MCF 10A (cell line): Measurements from ENCODE around the gene TRPV5. TPM values are rescaled to one million over a fixed set of nuclear protein-coding genes. Genes with fewer than 3 reads are reported as not detected.

Source experiments
- BruUV-seq: library from RNA; stranded (reverse); fragments of 400-500 nt; replicated peaks from 2 replicates; lab custom pipeline; 2021; lab: Mats Ljungman, UMichigan
- CTCF ChIA-PET: fragments of 300-600 bp; sonication (Branson Sonifier 250); formaldehyde crosslinking; extraction: SDS; loops from one replicate; lab custom pipeline; 2021; ENCODE audit warnings: antibody characterized with exemption, inconsistent platforms; lab: Yijun Ruan, JAX
- POLR2A ChIA-PET: fragments of 300-600, 350-650 bp; sonication (Branson Sonifier 250); formaldehyde crosslinking; extraction: SDS; loops from one replicate; lab custom pipeline; 2020; ENCODE audit warnings: antibody characterized with exemption, inconsistent platforms; lab: Yijun Ruan, JAX
- DNase-seq: peaks from one replicate; pipeline ENCODE4 v3.0.0-alpha.2; 2018; ENCODE audit not compliant: unreplicated experiment
- H3K27ac Mint-ChIP-seq: one replicate; pipeline ENCODE4 v1.8.0; 2022; ENCODE audit warnings: mild to moderate bottlenecking, low read depth, mixed read lengths; ENCODE audit not compliant: unreplicated experiment
- H3K27me3 Mint-ChIP-seq: one replicate; pipeline ENCODE4 v1.8.0; 2022; ENCODE audit warnings: mixed read lengths; ENCODE audit not compliant: insufficient read depth, unreplicated experiment
- H3K36me3 Mint-ChIP-seq: one replicate; pipeline ENCODE4 v1.8.0; 2022; ENCODE audit warnings: mild to moderate bottlenecking, moderate library complexity, mixed read lengths; ENCODE audit not compliant: insufficient read depth, unreplicated experiment
- H3K4me1 Mint-ChIP-seq: one replicate; pipeline ENCODE4 v1.8.0; 2022; ENCODE audit warnings: mixed read lengths; ENCODE audit not compliant: insufficient read depth, unreplicated experiment
- H3K4me3 Mint-ChIP-seq: one replicate; pipeline ENCODE4 v1.8.0; 2022; ENCODE audit warnings: mild to moderate bottlenecking, moderate library complexity, mixed read lengths; ENCODE audit not compliant: unreplicated experiment
- H3K9me3 Mint-ChIP-seq: one replicate; pipeline ENCODE4 v1.8.0; 2022; ENCODE audit warnings: mixed read lengths; ENCODE audit not compliant: unreplicated experiment
- CTCF ChIP-seq: fragments of 200-600 bp; IDR thresholded peaks from one replicate; pipeline ENCODE4 v1.8.0; 2022; ENCODE audit warnings: antibody characterized with exemption, mild to moderate bottlenecking; ENCODE audit not compliant: unreplicated experiment
- intact Hi-C: fragments of 100-400 bp; cut with micrococcal nuclease; formaldehyde crosslinking; loops from 2 replicates; pipeline ENCODE4 v1.14.1; 2022
- total RNA-seq: library from RNA; stranded (reverse); gene quantifications from 2 replicates; pipeline ENCODE4 v1.2.3, GENCODE V29; 2022

The TRPV5 gene
- total RNA-seq, 1 experiment from 2014 or later = not detected

- BruUV-seq = no TSS peak
- ChIA-PET CTCF (interaction anchor here (0.7 to 1.1 kb wide), 3 partner anchors 40 to 253 kb away, joined by 3 read pairs; no protein-coding TSS in a partner anchor), POLR2A (no interaction called here)
- H3K4me1 Mint-ChIP-seq = no peaks in the 10 kb centered on the region
- DNase-seq = no peak
- H3K36me3 Mint-ChIP-seq = no peaks in the 10 kb centered on the region
- no peak for TF ChIP-seq CTCF
- intact Hi-C loops = no loop called here
- H3K9me3 Mint-ChIP-seq = no peaks in the 10 kb centered on the region
- H3K4me3 Mint-ChIP-seq = no peak within 1 kb of the TSS
- no peak within 1 kb of the TSS for H3K27ac Mint-ChIP-seq
- H3K27me3 Mint-ChIP-seq = peaks cover 55% of the 10 kb centered on the region
Measured at GRCh38 chr7:142961973-142962926, 28.7 kb upstream of the TRPV5 start, which contains the start of gene KEL. KEL (minus strand) TSS chr7:142962363; CDS start chr7:142962206, 157 bp downstream.

GRCh38 chr7:142961595-142961972 lies 28.0 kb upstream of the TRPV5 start:
- BruUV-seq = no TSS peak
- DNase-seq = no peak
- no peak overlapping the region for H3K4me3 Mint-ChIP-seq
- ChIA-PET POLR2A (interaction anchor here (0.6 kb wide), 1 partner anchor 329 kb away, joined by 3 read pairs; no protein-coding TSS in a partner anchor), CTCF (interaction anchor here (0.6 to 2.0 kb wide), 5 partner anchors 15 to 81 kb away, joined by 3 to 10 read pairs (median 4); no protein-coding TSS in a partner anchor)
- intact Hi-C loops = no loop called here
- H3K36me3 Mint-ChIP-seq = no peaks in the 10 kb centered on the region
- H3K4me1 Mint-ChIP-seq = no peaks in the 10 kb centered on the region
- H3K9me3 Mint-ChIP-seq = no peaks in the 10 kb centered on the region
- H3K27ac Mint-ChIP-seq = no peak overlapping the region
- peaks cover 55% of the 10 kb centered on the region for H3K27me3 Mint-ChIP-seq
- TF ChIP-seq CTCF = no peak

- CTCF ChIA-PET = interaction anchor here (0.6 to 2.0 kb wide), 10 partner anchors 10 to 93 kb away, joined by 3 to 10 read pairs (median 4); no protein-coding TSS in a partner anchor
- POLR2A ChIA-PET = interaction anchor here (0.6 kb wide), 1 partner anchor 328 kb away, joined by 3 read pairs; no protein-coding TSS in a partner anchor
- BruUV-seq = no TSS peak
- Mint-ChIP-seq H3K36me3 (no peaks in the 10 kb centered on the region), H3K4me1 (no peaks in the 10 kb centered on the region), H3K27me3 (peaks cover 55% of the 10 kb centered on the region), H3K27ac (no peak overlapping the region), H3K9me3 (peaks cover 4% of the 10 kb centered on the region), H3K4me3 (no peak overlapping the region)
- no peak for TF ChIP-seq CTCF
- intact Hi-C loops = no loop called here
- DNase-seq = peak; percentile 37
Measured at GRCh38 chr7:142960955-142961512, 27.5 kb upstream of the TRPV5 start.

DNA sequence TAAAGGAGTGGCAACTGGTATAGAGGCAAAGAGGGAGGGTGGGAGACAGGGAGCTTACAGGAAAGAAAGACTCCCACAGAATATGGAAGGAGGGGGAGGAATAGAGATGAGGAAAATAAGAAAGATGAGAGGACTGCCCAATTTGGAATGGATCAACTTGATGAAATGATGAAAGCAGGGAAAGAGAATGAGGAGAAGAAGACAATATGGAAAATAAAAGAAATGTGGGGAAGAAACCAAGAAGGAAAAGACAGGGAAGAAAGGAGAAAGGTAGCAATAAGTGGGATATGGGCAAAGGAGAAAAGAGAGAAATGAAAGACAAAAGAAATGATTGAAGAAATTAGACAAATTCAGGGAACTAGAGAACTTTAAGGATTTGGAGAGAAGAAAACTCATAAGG lies 25.7 kb upstream of the TRPV5 start:
- H3K4me1 Mint-ChIP-seq = no peaks in the 10 kb centered on the region
- TF ChIP-seq CTCF = no peak
- H3K27me3 Mint-ChIP-seq = peaks cover 42% of the 10 kb centered on the region
- H3K36me3 Mint-ChIP-seq = no peaks in the 10 kb centered on the region
- ChIA-PET POLR2A (no interaction called here), CTCF (interaction anchor here (1.2 kb wide), 1 partner anchor 78 kb away, joined by 5 read pairs; no protein-coding TSS in a partner anchor)
- BruUV-seq = no TSS peak
- intact Hi-C loops = no loop called here
- H3K27ac Mint-ChIP-seq = no peak overlapping the region
- DNase-seq = no peak
- peaks cover 16% of the 10 kb centered on the region for H3K9me3 Mint-ChIP-seq
- H3K4me3 Mint-ChIP-seq = no peak overlapping the region
